HG03460 (cell line): ENCODE results near the gene JAG2.
A peak's percentile ranks its signal among the peaks of the same experiment; 100 is the strongest.

Experiments used
- ATAC-seq: cut with Tn5 transposase; IDR thresholded peaks from one replicate; pipeline ENCODE4 v1.9.1; 2021; ENCODE audit not compliant: unreplicated experiment

Gene JAG2

GRCh38 chr14:105182296-105183020 lies 13.9 kb upstream of the JAG2 start:
- ATAC-seq = no peak

- ATAC-seq = no peak
These were observed 13.1 kb upstream of the JAG2 start for GRCh38 chr14:105181549-105182295.

- peak; percentile 44 for ATAC-seq
These were observed 12.3 kb upstream of the JAG2 start, which contains the start of gene NUDT14 for GRCh38 chr14:105180592-105181548. TSS of gene NUDT14 (minus strand) at chr14:105181312. CDS start at chr14:105181209, 103 bp downstream.

GRCh38 chr14:105179191-105179590 lies 10.6 kb upstream of the JAG2 start:
- no peak for ATAC-seq

- no peak for ATAC-seq
These were observed 10.2 kb upstream of the JAG2 start for GRCh38 chr14:105178868-105179140.

- ATAC-seq = no peak
These were observed 9.7 kb upstream of the JAG2 start for GRCh38 chr14:105178069-105178867.

- no peak for ATAC-seq
These were observed 8.5 kb upstream of the JAG2 start for GRCh38 chr14:105177082-105177481.

- ATAC-seq = no peak
These were observed 7.9 kb upstream of the JAG2 start for GRCh38 chr14:105176513-105176912.

- no peak for ATAC-seq
These were observed 5.6 kb upstream of the JAG2 start for GRCh38 chr14:105173901-105174894.

GRCh38 chr14:105173145-105173544 lies 4.6 kb upstream of the JAG2 start:
- ATAC-seq = no peak

- no peak for ATAC-seq
These were observed 3.9 kb upstream of the JAG2 start for GRCh38 chr14:105172476-105172875.

- ATAC-seq = no peak
These were observed 2.6 kb upstream of the JAG2 start for GRCh38 chr14:105171004-105171673.

GRCh38 chr14:105169776-105170655 lies 1.4 kb upstream of the JAG2 start:
- ATAC-seq = no peak

GRCh38 chr14:105168979-105169507 lies 467 bp upstream of the JAG2 start:
- ATAC-seq = no peak

GRCh38 chr14:105168093-105168420 lies 519 bp downstream of the JAG2 start:
- ATAC-seq = no peak

GRCh38 chr14:105167303-105168092 lies 1.1 kb downstream of the JAG2 start:
- ATAC-seq = no peak
